HT1080 (cell line): ENCODE data around the gene PARP16. TPM values are rescaled to one million over a fixed set of nuclear protein-coding genes. Genes with fewer than 3 reads are reported as not detected.

ENCODE experiments used
- DNase-seq: peaks from one replicate; pipeline ENCODE4 v3.0.0-alpha.2; 2015; ENCODE audit warnings: low read depth
- total RNA-seq: library from RNA; depleted of rRNA; stranded (reverse); fragments of >200 nt; shearing (Covaris generic); gene quantifications from 2 replicates; pipeline ENCODE4 v1.2.3, GENCODE V29; 2014

PARP16 gene
- total RNA-seq, 1 experiment from 2014 or later = 60.0 TPM

- DNase-seq = no peak
Observed at GRCh38 chr15:65312400-65312916, 25.8 kb upstream of the PARP16 start.

- no peak for DNase-seq
Observed at GRCh38 chr15:65311760-65312159, 25.1 kb upstream of the PARP16 start.

GRCh38 chr15:65310431-65311137 lies 23.9 kb upstream of the PARP16 start:
- no peak for DNase-seq

- no peak for DNase-seq
Observed at GRCh38 chr15:65309882-65310418, 23.3 kb upstream of the PARP16 start.

GRCh38 chr15:65307978-65308377 lies 21.3 kb upstream of the PARP16 start:
- no peak for DNase-seq

GRCh38 chr15:65306551-65306950 lies 19.9 kb upstream of the PARP16 start:
- DNase-seq = no peak

- no peak for DNase-seq
Observed at GRCh38 chr15:65305776-65306175, 19.1 kb upstream of the PARP16 start.

- no peak for DNase-seq
Observed at GRCh38 chr15:65305150-65305758, 18.6 kb upstream of the PARP16 start.

GRCh38 chr15:65304381-65305149 lies 17.9 kb upstream of the PARP16 start, which contains the start of gene RNU5B-1:
Gene RNU5B-1 (plus strand): TSS chr15:65304677.
- DNase-seq = peak; percentile 98

GRCh38 chr15:65303687-65304380 lies 17.2 kb upstream of the PARP16 start:
- DNase-seq = peak; percentile 67

- DNase-seq = no peak
Observed at GRCh38 chr15:65302061-65302460, 15.4 kb upstream of the PARP16 start.

GRCh38 chr15:65300924-65301441 lies 14.3 kb upstream of the PARP16 start:
- no peak for DNase-seq

GRCh38 chr15:65298731-65299130 lies 12.0 kb upstream of the PARP16 start:
- no peak for DNase-seq

GRCh38 chr15:65292938-65293518 lies 6.3 kb upstream of the PARP16 start:
- no peak for DNase-seq

GRCh38 chr15:65290228-65290627 lies 3.5 kb upstream of the PARP16 start:
- DNase-seq = no peak

- DNase-seq = no peak
Observed at GRCh38 chr15:65289261-65289854, 2.7 kb upstream of the PARP16 start.

- no peak for DNase-seq
Observed at GRCh38 chr15:65287520-65287855, 805 bp upstream of the PARP16 start.

- peak; percentile 31 for DNase-seq
Observed at GRCh38 chr15:65286069-65286703, 497 bp downstream of the PARP16 start.

- no peak for DNase-seq
Observed at GRCh38 chr15:65285291-65286068, 1.2 kb downstream of the PARP16 start.
